ENCODE measurements around the gene AQP5. TPM values are rescaled to one million over a fixed set of nuclear protein-coding genes. Genes with fewer than 3 reads are reported as not detected.

Gene AQP5
- total and polyA plus RNA-seq, 2 of the 8 experiments (the other 6 are each of a cell fraction or from before 2014, with no cell fraction given): 2.5 to 3.2 TPM

GRCh38 chr12:49961111-49961922, at the start of gene AQP5 (continued):
- peak; percentile 1 for TF ChIP-seq RNF2 (IDR thresholded peaks at IDR 0.05; ENCODE audit: borderline replicate concordance, low read depth, low read length, missing control alignments, poor library complexity, severe bottlenecking)
- no peak for TF ChIP-seq CREB1 (IDR thresholded peaks at IDR 0.05)
- no peak for TF ChIP-seq BACH1 (IDR thresholded peaks at IDR 0.05; ENCODE audit: low read length)
- TF ChIP-seq PHF8 (conservative IDR thresholded peaks at IDR 0.05; ENCODE audit: low read depth, low read length): no peak
- peak; percentile 86 for TF ChIP-seq E2F6 (IDR thresholded peaks at IDR 0.05)
- TF ChIP-seq ASH2L (IDR thresholded peaks at IDR 0.05; ENCODE audit: low read length): no peak
- TF ChIP-seq, protein P1, sequence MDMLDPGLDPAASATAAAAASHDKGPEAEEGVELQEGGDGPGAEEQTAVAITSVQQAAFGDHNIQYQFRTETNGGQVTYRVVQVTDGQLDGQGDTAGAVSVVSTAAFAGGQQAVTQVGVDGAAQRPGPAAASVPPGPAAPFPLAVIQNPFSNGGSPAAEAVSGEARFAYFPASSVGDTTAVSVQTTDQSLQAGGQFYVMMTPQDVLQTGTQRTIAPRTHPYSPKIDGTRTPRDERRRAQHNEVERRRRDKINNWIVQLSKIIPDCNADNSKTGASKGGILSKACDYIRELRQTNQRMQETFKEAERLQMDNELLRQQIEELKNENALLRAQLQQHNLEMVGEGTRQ (IDR thresholded peaks at IDR 0.05; ENCODE audit: low read length): peak; percentile 68
- no peak for TF ChIP-seq NRF1 (IDR thresholded peaks at IDR 0.05; ENCODE audit: low read depth, low read length)

Data from H1 (cell line).